H1 (cell line): Measurements from ENCODE around the gene TWIST2. TPM values are rescaled to one million over a fixed set of nuclear protein-coding genes. Genes with fewer than 3 reads are reported as not detected.

Source experiments
- CHD1 ChIP-seq: IDR thresholded peaks from 2 replicates; pipeline ENCODE4 v1.6.1; 2012; ENCODE audit warnings: low read depth, low read length, improper control_type of control experiment
- CHD7 ChIP-seq: fragments of 300-600 bp; sonication (generic); IDR thresholded peaks from 2 replicates; pipeline ENCODE4 v1.7.1; 2012; ENCODE audit warnings: low read length, moderate library complexity, mild to moderate bottlenecking, inconsistent platforms; ENCODE audit not compliant: insufficient replicate concordance
- EP300 ChIP-seq, 2 experiments: IDR thresholded peaks; 1 replicate in 1 of 2; 2 replicates in 1 of 2; pipeline ENCODE4 v1.6.1; 2011 to 2012; ENCODE audit warnings: low read depth in 2 of 2, low read length in 2 of 2, mild to moderate bottlenecking in 2 of 2, borderline replicate concordance in 1 of 2, inconsistent platforms in 1 of 2, moderate library complexity in 1 of 2
- SRF ChIP-seq: IDR thresholded peaks from 2 replicates; pipeline ENCODE4 v1.6.1; 2011; ENCODE audit warnings: mild to moderate bottlenecking, low read depth, low read length, moderate library complexity
- YY1 ChIP-seq: IDR thresholded peaks from 2 replicates; pipeline ENCODE4 v1.6.1; 2011; ENCODE audit warnings: low read depth, mild to moderate bottlenecking, low read length
- polyA plus RNA-seq, 7 experiments: library from polyadenylated mRNA; depleted of rRNA in 3 of 7; stranded (reverse) in 5 of 7; unstranded in 2 of 7; fragments of >200 nt in 5 of 7; fragments of 200-250 nt in 2 of 7; gene quantifications; 1 replicate in 5 of 7; 2 replicates in 1 of 7; 4 replicates in 1 of 7; pipeline versions ENCODE4 v1.2.1 to v1.2.3, GENCODE V29; 2011 to 2013; ENCODE audit warnings: missing spikeins in 2 of 7, mixed read lengths in 2 of 7
- total RNA-seq: library from RNA; stranded (reverse); fragmentation: NEBNext Ultra II Directional; extraction: Animal tissue kit (Norgen Biotek cat#: 25700); gene quantifications from 2 replicates; pipeline ENCODE4 v1.2.1, GENCODE V29; 2021
- TF ChIP-seq, protein P1 (sequence below), 3 experiments: IDR thresholded peaks; 1 replicate in 2 of 3; 2 replicates in 1 of 3; pipeline versions ENCODE4 v1.5.1 to v1.6.1; 2011; ENCODE audit warnings: low read length in 3 of 3, mild to moderate bottlenecking in 3 of 3, inconsistent platforms in 2 of 3, low read depth in 1 of 3, moderate library complexity in 1 of 3; ENCODE audit not compliant: insufficient read depth in 1 of 3; ENCODE audit errors: control extremely low read depth in 1 of 3

TWIST2 gene
- total and polyA plus RNA-seq, 2 of the 8 experiments (the other 6 are each of a cell fraction or from before 2014, with no cell fraction given) = 2.6 to 4.3 TPM

- TF ChIP-seq CHD7 = no peak
- TF ChIP-seq, protein P1, sequence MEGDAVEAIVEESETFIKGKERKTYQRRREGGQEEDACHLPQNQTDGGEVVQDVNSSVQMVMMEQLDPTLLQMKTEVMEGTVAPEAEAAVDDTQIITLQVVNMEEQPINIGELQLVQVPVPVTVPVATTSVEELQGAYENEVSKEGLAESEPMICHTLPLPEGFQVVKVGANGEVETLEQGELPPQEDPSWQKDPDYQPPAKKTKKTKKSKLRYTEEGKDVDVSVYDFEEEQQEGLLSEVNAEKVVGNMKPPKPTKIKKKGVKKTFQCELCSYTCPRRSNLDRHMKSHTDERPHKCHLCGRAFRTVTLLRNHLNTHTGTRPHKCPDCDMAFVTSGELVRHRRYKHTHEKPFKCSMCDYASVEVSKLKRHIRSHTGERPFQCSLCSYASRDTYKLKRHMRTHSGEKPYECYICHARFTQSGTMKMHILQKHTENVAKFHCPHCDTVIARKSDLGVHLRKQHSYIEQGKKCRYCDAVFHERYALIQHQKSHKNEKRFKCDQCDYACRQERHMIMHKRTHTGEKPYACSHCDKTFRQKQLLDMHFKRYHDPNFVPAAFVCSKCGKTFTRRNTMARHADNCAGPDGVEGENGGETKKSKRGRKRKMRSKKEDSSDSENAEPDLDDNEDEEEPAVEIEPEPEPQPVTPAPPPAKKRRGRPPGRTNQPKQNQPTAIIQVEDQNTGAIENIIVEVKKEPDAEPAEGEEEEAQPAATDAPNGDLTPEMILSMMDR (IDR thresholded peaks at IDR 0.05; ENCODE audit: control extremely low read depth in 1 of 3, insufficient read depth in 1 of 3, low read depth in 1 of 3, low read length in 3 of 3) = no peak
- TF ChIP-seq EP300 (IDR thresholded peaks at IDR 0.05; ENCODE audit: borderline replicate concordance in 1 of 2, low read depth in 2 of 2, low read length in 2 of 2) = no peak
- no peak for TF ChIP-seq YY1
- no peak for TF ChIP-seq SRF
- no peak for TF ChIP-seq CHD1
Measured at GRCh38 chr2:238864207-238865014, 16.5 kb downstream of the TWIST2 start (continued).
